T47D (cell line): Measurements from ENCODE around the gene KLHDC7A.

Experiments used
- DNase-seq, 2 experiments: peaks; one replicate each; pipeline versions ENCODE4 v3.0.0 to v3.0.0-alpha.2; 2011 to 2012; ENCODE audit warnings: low read depth in 1 of 2, low spot score in 1 of 2
- JUND ChIP-seq: IDR thresholded peaks from 2 replicates; pipeline ENCODE4 v1.6.1; 2012; ENCODE audit warnings: low read depth
- in situ Hi-C: cut with HindIII; loops from 2 replicates; pipeline ENCODE4 v1.10.0; 2016; ENCODE audit warnings: low sequenced_read_pairs, low pct_unique_long_range_greater_than_20kb

KLHDC7A gene

DNA sequence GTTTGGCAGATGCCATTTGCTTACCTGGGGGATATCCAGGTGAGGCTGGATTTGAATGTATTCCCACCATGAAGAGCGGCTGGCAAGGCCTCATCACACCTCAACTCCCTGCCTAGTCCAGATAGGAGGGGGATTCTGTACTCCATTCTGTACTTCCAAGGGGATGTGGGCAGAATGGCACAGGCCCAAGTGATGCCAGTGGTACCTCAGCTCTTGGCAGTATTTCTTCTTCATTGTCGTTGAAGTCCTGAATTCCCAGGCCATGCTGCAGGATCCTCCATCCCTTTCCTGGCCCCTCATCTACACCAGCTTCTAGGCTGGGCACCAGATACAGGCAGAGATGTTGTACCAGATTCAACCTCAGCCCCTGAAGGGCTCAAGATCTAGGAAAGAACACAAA lies 47.9 kb downstream of the KLHDC7A start:
- in situ Hi-C loops = no loop called here
- DNase-seq = no peak

DNA sequence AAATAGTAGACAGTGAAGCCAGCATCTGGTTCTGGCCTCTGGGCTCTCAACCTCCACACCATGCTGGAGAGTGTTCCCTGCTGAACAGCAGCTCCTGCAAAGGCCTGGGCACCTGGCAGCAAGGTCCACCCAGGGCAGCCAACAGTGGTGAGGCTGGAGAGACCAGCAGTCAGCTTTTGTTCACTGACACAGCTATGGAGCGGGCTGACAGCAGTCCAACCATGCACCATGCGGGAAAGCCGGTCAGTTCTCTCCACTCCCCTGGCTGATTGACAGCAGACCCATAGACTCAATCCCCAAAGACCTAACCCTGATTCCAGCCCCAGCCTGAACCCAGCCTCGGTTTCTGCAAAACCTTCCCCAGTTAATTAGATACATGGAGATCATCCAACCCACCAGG lies 49.0 kb downstream of the KLHDC7A start:
- no peak for DNase-seq
- TF ChIP-seq JUND = no peak

More for the DNA sequence above, 47.9 kb downstream of the KLHDC7A start:
- no peak for TF ChIP-seq JUND

DNA sequence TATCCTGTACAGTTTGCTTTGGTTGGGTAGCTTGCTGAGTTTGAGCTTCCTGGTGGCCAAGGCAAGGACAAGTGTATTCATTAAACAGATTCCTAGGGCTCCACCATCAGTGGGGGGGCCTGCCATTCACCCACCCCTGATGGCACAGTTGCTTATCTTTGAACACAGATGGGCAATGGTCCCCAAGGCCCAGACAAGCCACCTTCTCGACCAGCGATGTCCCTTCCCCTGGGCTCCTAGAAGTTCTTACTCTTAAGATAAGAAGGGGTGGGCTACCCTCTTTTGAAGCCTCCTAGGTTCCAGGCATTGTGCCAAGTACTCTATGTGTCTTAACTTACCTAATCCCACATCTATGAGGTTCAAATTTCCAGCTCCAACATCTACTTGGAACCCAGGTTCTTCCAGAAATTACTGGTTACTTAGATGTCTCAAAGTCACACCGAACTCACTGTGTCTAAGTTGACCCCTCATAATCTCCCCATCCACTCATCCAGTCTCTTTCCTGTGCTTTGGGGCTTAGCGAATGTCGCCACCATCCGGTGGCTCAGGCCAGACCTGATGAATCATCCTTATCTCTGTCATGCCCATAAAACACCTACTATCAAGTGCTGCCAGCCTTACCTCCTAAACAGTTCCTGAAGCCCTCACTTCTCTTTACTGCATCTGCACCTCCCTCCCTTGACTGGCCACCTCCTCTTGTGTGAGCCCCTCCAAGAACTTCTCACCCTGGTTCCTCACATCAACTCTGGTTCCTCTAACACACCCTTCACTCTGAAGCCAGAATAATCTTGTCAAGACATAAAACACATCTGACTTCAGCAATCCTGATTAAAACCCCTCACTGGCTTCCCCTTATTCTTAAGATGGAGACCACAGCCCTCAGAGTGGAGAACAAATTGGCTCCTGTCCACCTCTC lies 50.1 kb downstream of the KLHDC7A start:
- DNase-seq = no peak
- TF ChIP-seq JUND = no peak
- in situ Hi-C loops = no loop called here

More for the DNA sequence above, 49.0 kb downstream of the KLHDC7A start:
- in situ Hi-C loops = no loop called here

DNA sequence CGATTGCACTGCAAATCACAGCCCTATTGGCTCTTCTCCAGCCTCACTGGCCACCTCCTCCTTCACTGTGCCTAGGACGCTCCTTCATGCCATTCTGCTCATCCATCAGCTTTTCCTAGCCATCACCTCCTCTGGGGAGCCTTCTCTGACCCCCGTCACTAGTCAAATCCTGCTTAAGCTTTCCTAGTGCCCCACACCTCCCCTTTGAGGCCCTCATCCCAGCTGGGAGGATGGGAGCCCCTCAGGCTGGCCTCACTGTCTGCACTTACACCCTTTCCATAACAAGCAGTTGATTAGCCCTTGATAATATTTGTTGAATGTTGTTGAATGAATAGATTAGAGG lies 50.7 kb downstream of the KLHDC7A start:
- in situ Hi-C loops = no loop called here
- TF ChIP-seq JUND = no peak
- no peak for DNase-seq

DNA sequence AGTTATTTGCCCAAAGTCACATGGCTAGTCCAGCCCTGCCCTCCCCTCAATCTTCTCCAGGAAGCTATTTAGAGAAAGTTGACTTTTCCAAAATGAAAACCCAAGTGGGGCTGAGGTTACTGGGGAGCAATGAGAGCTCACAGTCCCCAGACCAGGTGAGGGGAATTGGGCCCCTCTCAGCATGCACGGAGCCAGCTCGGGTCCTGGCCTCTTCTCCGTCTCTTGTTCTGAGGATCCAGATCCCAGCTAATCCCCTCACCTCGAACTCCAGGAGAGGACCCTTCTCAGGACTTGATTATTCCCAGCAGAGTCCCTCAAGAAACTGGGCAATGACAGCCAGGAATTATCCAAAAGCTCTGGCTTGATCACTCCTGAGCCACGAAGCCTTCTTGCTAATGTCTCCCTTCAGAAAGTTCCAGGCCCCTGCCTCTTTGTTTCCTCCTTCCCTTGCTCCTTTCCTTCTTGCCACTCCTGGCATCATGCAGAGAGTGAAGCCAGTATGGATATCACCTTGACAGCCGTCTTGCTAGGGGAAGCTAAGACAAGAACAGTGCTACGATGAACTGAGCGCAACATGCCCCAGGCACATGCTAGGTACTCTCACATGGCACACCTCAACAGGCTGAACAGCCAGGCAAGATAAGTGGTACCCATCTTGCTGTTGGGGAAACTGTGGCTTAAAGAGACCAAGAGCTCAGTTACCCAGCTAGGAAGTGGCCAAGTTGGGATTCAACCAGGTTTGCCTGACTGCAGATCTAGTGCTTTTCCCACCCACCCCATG lies 51.9 kb downstream of the KLHDC7A start:
- in situ Hi-C loops = no loop called here
- TF ChIP-seq JUND = no peak
- no peak for DNase-seq

DNA sequence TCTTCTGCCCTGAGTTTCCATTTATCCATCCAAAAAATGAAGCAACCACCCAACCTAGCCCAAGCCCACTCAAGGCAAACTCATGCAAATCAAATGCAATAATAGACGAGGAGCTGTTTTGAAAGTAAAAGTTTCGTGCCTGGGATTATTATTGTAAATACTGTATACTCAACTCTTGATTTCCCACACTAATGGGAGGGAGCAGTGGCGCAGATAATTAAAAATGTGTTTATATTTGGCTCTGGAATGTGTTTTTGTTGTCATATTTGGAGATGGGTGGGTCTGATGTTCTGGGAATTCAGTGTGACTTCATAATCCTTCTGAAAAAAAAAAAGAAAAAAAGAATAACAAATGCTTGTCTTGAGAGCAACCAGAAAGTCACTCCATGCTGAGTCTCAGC lies 52.5 kb downstream of the KLHDC7A start:
- DNase-seq = no peak
- TF ChIP-seq JUND = no peak
- in situ Hi-C loops = no loop called here

DNA sequence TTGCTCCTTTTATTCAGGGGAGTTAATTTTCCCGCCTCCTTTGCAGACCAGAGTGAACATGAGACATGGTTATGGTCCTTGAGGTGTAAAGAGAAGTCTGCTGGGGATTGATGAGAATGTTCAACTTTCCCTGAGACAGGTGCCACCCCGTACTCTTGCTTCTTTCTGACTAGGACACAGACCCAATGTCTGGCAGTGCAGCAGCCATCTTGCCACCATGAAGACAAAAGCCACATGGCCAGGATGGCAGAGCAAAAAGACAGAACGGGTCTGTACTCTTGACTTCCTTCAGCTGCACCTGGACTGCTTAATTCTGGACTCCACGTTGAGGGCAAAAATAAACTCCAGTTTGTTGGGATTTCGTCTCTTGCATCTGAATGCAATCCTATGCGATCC lies 54.1 kb downstream of the KLHDC7A start:
- in situ Hi-C loops = no loop called here
- TF ChIP-seq JUND = no peak
- no peak for DNase-seq
